Thoracic aorta (tissue), 2 donors: ENCODE data around the gene RSL24D1. TPM values are rescaled to one million over a fixed set of nuclear protein-coding genes. Genes with fewer than 3 reads are reported as not detected.

Experiments
- ATAC-seq: fragments of 150-250 bp; one replicate; pipeline ENCODE4 v1.8.0; 2017; ENCODE audit warnings: low read depth; ENCODE audit not compliant: insufficient number of reproducible peaks, low FRiP score
- DNase-seq: peaks from one replicate; pipeline ENCODE4 v3.0.0-alpha.2; 2020; ENCODE audit warnings: low spot score
- H3K27ac ChIP-seq, 2 donors: fragments of 200-600 bp; sonication (generic); 1 replicate in 1 of 2; 2 replicates in 1 of 2; pipeline ENCODE4 v1.5.1; 2016; ENCODE audit warnings: mild to moderate bottlenecking in 2 of 2, moderate library complexity in 2 of 2
- H3K27me3 ChIP-seq: fragments of 200-600 bp; sonication (generic); replicated peaks from 2 replicates; pipeline ENCODE4 v1.6.0; 2016; ENCODE audit warnings: mild to moderate bottlenecking; ENCODE audit not compliant: insufficient read depth
- H3K36me3 ChIP-seq: fragments of 200-600 bp; sonication (generic); one replicate; pipeline ENCODE4 v1.5.1; 2016
- H3K4me1 ChIP-seq, 2 donors: fragments of 200-600 bp; sonication (generic); 1 replicate in 1 of 2; 2 replicates in 1 of 2; pipeline versions ENCODE4 v1.5.1 to v1.6.0; 2016; ENCODE audit warnings: low read depth in 2 of 2, mild to moderate bottlenecking in 1 of 2; ENCODE audit not compliant: control insufficient read depth in 1 of 2
- H3K4me3 ChIP-seq: fragments of 200-600 bp; sonication (generic); 2 replicates; pipeline ENCODE4 v1.5.1; 2016; ENCODE audit warnings: mild to moderate bottlenecking
- H3K9me3 ChIP-seq: fragments of 200-600 bp; sonication (generic); 2 replicates; pipeline ENCODE4 v1.5.1; 2016
- CTCF ChIP-seq: fragments of 200-600 bp; sonication (generic); IDR thresholded peaks from one replicate; pipeline ENCODE4 v1.5.1; 2019; ENCODE audit warnings: antibody characterized with exemption
- total RNA-seq, 2 donors: library from RNA; depleted of rRNA; stranded (reverse); fragments of >200 nt; gene quantifications; one replicate each; pipeline versions ENCODE4 v1.1.0 to v1.2.3, GENCODE V29; 2016

Gene RSL24D1
- total RNA-seq, 2 donors from 2014 or later = 34.9 to 85.5 TPM

- H3K36me3 ChIP-seq = peaks cover 7% of the 10 kb centered on the region
- no peaks in the 10 kb centered on the region for H3K9me3 ChIP-seq
- ATAC-seq (no peak), DNase-seq (no peak)
- H3K27me3 ChIP-seq = no peaks in the 10 kb centered on the region
- no peak for TF ChIP-seq CTCF
- peak overlapping the region; percentile 84 for H3K4me3 ChIP-seq
- peak overlapping the region; percentile 87 to 95 for H3K27ac ChIP-seq
- H3K4me1 ChIP-seq = peaks cover 26 to 36% of the 10 kb centered on the region in 2 donors
Observed at GRCh38 chr15:55195996-55196395, 745 bp downstream of the RSL24D1 start.

- ATAC-seq (no peak), DNase-seq (no peak)
- Histone ChIP-seq H3K27ac (no peak overlapping the region), H3K9me3 (no peaks in the 10 kb centered on the region), H3K27me3 (no peaks in the 10 kb centered on the region), H3K4me1 (peaks cover 26 to 36% of the 10 kb centered on the region in 2 donors), H3K4me3 (no peak overlapping the region), H3K36me3 (peaks cover 14% of the 10 kb centered on the region)
- no peak for TF ChIP-seq CTCF
Observed at GRCh38 chr15:55194256-55194655, 2.5 kb downstream of the RSL24D1 start.

GRCh38 chr15:55186331-55186730, 10.4 kb downstream of the RSL24D1 start:
- DNase-seq = no peak
- H3K4me3 ChIP-seq = no peak overlapping the region
- no peak for ATAC-seq
- H3K4me1 ChIP-seq = no peaks in the 10 kb centered on the region
- no peak overlapping the region for H3K27ac ChIP-seq
- H3K36me3 ChIP-seq = peaks cover 18% of the 10 kb centered on the region
- H3K9me3 ChIP-seq = no peaks in the 10 kb centered on the region
- no peaks in the 10 kb centered on the region for H3K27me3 ChIP-seq
- no peak for TF ChIP-seq CTCF

- Histone ChIP-seq H3K36me3 (peaks cover 10% of the 10 kb centered on the region), H3K27me3 (no peaks in the 10 kb centered on the region), H3K4me1 (no peaks in the 10 kb centered on the region), H3K4me3 (no peak overlapping the region), H3K27ac (no peak overlapping the region), H3K9me3 (no peaks in the 10 kb centered on the region)
- DNase-seq (no peak), ATAC-seq (no peak)
- no peak for TF ChIP-seq CTCF
Observed at GRCh38 chr15:55183679-55184078, 13.1 kb downstream of the RSL24D1 start.

GRCh38 chr15:55179141-55179540, 17.6 kb downstream of the RSL24D1 start:
- H3K36me3 ChIP-seq = peaks cover 5% of the 10 kb centered on the region
- TF ChIP-seq CTCF = no peak
- DNase-seq (no peak), ATAC-seq (no peak)
- H3K27me3 ChIP-seq = no peaks in the 10 kb centered on the region
- H3K9me3 ChIP-seq = no peaks in the 10 kb centered on the region
- H3K4me1 ChIP-seq = no peaks in the 10 kb centered on the region
- H3K4me3 ChIP-seq = no peak overlapping the region
- H3K27ac ChIP-seq = no peak overlapping the region
